ENCODE results near the gene NPTN. TPM values are rescaled to one million over a fixed set of nuclear protein-coding genes. Genes with fewer than 3 reads are reported as not detected.
A peak's percentile ranks its signal among the peaks of the same experiment; 100 is the strongest.

Gene NPTN
- 10 to 100 TPM; 31.6 to 51.0 TPM for total RNA-seq

DNA sequence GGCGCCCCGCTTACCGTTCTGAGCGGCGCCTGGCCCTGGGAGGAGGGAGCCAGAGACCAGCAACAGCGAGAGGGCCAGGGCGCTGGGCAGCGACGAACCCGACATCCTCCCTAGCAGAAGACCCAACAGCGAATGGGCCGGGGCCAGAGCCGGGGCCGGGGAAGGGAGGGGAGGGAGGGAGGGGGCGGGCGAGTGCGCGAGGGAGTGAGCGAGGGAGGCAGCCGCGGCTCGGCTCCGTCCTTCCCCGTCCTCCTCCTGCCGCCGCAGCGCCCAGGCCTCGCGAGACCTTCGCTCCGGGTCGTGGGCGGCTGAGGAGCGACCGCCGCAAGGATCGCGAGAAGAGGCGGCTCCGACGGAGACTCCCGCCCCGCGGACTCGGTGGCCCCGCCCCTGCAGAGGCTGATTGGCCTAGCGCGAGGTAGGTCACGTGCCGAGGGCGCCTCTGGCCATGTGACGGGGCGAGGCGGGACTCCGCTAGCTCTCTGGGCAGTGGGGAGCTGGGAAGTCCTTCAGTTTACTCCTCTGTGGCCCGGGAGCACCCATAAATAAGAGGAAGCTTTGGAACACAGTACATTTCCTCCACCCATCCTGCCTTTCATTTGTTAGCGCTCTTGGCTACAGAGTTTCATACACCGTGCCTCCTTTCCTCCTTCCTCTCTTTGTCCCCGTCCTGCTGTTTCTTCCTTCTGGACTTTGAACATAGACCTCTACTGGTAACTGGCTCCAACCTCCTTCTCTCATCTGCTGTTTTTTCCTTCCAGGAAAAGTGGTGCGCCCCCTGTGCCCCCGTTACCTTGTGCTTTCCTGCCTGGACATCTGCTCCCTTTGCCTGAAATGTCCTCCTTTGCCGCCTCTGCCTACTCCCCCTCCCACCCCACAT, at the start of gene NPTN:
Gene NPTN (minus strand): TSS at position 279 of the 880 bp plus-strand sequence. CDS start 174 bp downstream, at position 105.
- DNase-seq (peak; percentile 99), ATAC-seq (replicated peaks in 1 of 2) (peak; percentile 92)
- no peaks in the 10 kb centered on the region for H3K9me3 Mint-ChIP-seq
- H3K27ac Mint-ChIP-seq = peak within 1 kb of the TSS; percentile 92
- H3K4me3 Mint-ChIP-seq = peak within 1 kb of the TSS; percentile 88 to 91
- H3K27me3 Mint-ChIP-seq (ENCODE audit: low read depth) = peaks cover 21% of the 10 kb centered on the region
- H3K36me3 Mint-ChIP-seq (ENCODE audit: insufficient read depth in 2 of 2) = peaks cover 0 to 2% of the 10 kb centered on the region in 2 donors
- peaks cover 56% of the 10 kb centered on the region for H3K4me1 Mint-ChIP-seq (ENCODE audit: low read depth)

DNA sequence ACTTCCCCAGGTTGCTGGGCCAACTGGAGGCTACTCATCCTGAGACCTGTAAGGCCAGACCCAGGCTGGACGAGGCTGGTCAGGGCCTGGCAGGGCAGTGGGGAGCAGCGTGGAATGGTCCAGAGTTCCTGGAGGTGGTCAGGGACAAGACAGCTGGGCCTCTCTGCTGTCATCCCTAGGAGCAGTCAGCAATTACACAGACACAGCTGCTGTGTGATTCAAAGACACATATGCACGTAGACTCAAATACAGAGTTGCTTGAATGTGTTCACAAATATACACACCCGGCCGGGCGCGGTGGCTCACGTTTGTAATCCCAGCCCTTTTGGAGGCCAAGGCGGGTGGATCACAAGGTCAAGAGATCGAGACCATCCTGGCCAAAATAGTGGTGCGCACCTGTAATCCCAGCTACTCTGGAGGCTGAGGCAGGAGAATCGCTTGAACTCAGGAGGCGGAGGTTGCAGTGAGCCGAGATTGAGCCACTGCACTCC, 49.5 kb upstream of the NPTN start:
- Mint-ChIP-seq H3K27ac (no peak overlapping the region), H3K4me3 (peak overlapping the region in 1 of 2 donors; percentile 49), H3K9me3 (no peaks in the 10 kb centered on the region), H3K36me3 (ENCODE audit: insufficient read depth in 2 of 2) (no peaks in the 10 kb centered on the region), H3K4me1 (ENCODE audit: low read depth) (peaks cover 37% of the 10 kb centered on the region), H3K27me3 (ENCODE audit: low read depth) (peaks cover 66% of the 10 kb centered on the region)
- DNase-seq (no peak), ATAC-seq (replicated peaks in 1 of 2) (no peak)

DNA sequence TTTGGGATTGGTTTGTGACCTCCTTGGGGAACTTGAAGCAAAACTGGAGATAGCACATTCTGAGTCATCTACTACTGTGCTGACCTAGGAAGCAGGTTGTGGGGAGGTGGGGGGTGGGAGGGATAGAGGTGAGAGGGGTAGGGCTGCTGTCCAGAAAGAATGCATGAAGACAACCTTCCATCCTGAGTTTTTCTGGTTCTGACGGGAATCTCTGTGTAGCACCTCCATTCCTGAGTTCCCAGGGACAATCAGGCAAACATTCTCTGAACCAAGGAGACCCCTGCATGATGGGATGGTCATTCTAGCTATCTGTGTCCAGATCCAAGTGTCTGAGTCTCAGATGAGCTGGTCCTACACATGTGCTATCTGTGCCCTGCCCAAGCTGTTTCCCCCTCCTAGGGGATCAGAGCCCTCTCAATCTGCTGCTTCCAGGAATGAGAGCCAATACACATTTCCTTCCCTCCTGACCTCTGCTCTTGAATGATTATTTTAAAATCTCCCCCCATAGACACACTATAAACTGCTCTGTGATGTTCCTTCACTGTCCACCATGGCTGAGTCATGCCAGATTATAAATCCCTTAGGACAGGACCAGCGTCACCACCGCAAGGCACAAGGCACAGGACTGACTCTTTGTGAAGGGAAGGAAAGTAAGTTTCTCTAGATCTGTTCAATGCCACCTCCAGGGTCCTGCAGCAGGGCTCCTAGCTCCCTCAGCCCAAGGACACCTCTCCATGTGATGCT, 48.8 kb upstream of the NPTN start:
- H3K9me3 Mint-ChIP-seq = no peaks in the 10 kb centered on the region
- H3K4me1 Mint-ChIP-seq (ENCODE audit: low read depth) = peaks cover 37% of the 10 kb centered on the region
- no peaks in the 10 kb centered on the region for H3K36me3 Mint-ChIP-seq (ENCODE audit: insufficient read depth in 2 of 2)
- ATAC-seq (replicated peaks in 1 of 2) (no peak), DNase-seq (no peak)
- H3K27ac Mint-ChIP-seq = no peak overlapping the region
- peaks cover 64% of the 10 kb centered on the region for H3K27me3 Mint-ChIP-seq (ENCODE audit: low read depth)
- no peak overlapping the region for H3K4me3 Mint-ChIP-seq

DNA sequence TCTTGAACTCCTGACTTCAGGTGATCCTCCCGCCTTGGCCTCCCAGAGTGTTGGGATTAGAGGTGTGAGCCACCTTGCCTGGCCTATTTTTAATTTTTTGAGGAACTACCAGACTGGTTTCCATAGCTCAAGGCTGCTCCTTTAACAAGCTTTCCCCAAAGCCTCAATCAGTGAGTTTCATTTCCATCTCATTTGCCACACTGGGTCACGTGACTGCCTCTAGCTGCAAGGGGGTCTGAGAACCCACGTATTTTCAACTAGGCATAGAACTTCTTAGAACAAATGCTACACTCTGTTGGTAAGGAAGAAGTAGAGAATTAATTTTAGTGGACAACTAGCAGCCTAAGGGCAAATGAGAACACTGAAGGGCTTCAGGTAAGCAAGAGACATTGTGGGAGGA, 47.9 kb upstream of the NPTN start:
- Mint-ChIP-seq H3K27me3 (ENCODE audit: low read depth) (peaks cover 57% of the 10 kb centered on the region), H3K27ac (no peak overlapping the region), H3K36me3 (ENCODE audit: insufficient read depth in 2 of 2) (no peaks in the 10 kb centered on the region), H3K4me1 (ENCODE audit: low read depth) (peaks cover 37% of the 10 kb centered on the region), H3K9me3 (no peaks in the 10 kb centered on the region), H3K4me3 (no peak overlapping the region)
- DNase-seq = no peak
- ATAC-seq (replicated peaks in 1 of 2) = no peak

DNA sequence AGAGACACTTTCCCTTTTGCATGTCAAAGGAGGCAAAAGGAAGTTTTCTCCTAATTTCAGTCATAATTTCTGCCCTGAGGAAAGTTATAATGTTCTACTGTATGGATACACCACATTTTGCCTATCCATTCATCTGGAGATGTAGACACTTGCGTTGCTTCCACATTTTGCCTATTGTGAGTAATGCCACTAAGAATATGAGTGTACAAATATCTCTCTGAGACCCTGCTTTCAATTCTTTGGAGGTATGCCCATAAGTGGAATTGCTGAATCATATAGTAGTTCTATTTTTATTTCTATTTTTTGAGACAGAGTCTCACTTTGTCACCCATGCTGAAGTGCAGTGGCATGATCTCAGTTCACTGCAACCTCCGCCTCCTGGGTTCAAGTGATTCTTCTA, 47.4 kb upstream of the NPTN start:
- DNase-seq (no peak), ATAC-seq (replicated peaks in 1 of 2) (peak; percentile 14 to 55)
- Mint-ChIP-seq H3K4me3 (no peak overlapping the region), H3K27ac (no peak overlapping the region), H3K36me3 (ENCODE audit: insufficient read depth in 2 of 2) (no peaks in the 10 kb centered on the region), H3K9me3 (no peaks in the 10 kb centered on the region), H3K4me1 (ENCODE audit: low read depth) (peaks cover 37% of the 10 kb centered on the region), H3K27me3 (ENCODE audit: low read depth) (peaks cover 51% of the 10 kb centered on the region)

DNA sequence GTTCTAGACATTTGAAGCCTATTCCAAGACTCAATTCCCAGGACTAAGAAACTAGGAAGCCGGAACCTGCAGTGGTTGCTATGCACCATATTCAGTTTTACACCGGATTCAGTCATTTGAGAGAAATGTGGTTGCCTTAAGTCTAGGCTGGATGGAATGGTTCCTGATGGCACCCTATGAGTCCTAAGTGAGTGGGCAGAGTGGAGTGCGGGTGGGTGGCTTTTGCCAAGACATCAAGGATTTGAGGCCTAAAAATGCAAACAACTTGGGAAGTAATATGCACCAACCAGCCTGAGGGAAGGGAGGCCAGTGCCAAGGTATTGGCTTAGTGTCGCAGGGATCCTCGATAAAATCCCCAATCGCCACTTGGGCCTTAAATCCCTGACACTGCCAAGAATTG, 46.8 kb upstream of the NPTN start:
- Mint-ChIP-seq H3K27me3 (ENCODE audit: low read depth) (peaks cover 46% of the 10 kb centered on the region), H3K36me3 (ENCODE audit: insufficient read depth in 2 of 2) (no peaks in the 10 kb centered on the region), H3K4me3 (no peak overlapping the region), H3K27ac (no peak overlapping the region), H3K9me3 (no peaks in the 10 kb centered on the region), H3K4me1 (ENCODE audit: low read depth) (peaks cover 34% of the 10 kb centered on the region)
- ATAC-seq (replicated peaks in 1 of 2) (no peak), DNase-seq (no peak)

DNA sequence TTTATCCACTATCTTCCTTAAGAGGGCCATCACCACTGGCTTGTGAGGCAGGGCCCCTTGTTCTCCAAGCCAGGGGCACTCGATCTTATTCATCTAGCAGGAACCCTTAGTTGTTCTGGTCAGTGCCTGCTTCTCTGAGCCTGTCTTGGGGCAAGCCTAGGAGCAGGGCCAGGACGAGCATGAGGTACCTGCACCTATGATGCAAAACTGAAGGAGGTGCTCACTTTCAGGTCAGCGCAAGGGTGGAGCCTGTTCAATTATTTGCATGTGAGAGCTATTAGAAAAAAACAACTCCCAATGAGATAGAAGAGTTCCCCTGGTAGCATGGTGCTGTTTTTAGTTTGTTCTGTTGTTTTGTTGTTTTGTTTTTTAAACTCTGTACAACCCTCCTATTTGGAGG, 46.0 kb upstream of the NPTN start:
- H3K27ac Mint-ChIP-seq = no peak overlapping the region
- H3K4me1 Mint-ChIP-seq (ENCODE audit: low read depth) = peaks cover 31% of the 10 kb centered on the region
- ATAC-seq (replicated peaks in 1 of 2) = no peak
- DNase-seq = no peak
- no peak overlapping the region for H3K4me3 Mint-ChIP-seq
- peaks cover 43% of the 10 kb centered on the region for H3K27me3 Mint-ChIP-seq (ENCODE audit: low read depth)
- H3K36me3 Mint-ChIP-seq (ENCODE audit: insufficient read depth in 2 of 2) = no peaks in the 10 kb centered on the region
- no peaks in the 10 kb centered on the region for H3K9me3 Mint-ChIP-seq

DNA sequence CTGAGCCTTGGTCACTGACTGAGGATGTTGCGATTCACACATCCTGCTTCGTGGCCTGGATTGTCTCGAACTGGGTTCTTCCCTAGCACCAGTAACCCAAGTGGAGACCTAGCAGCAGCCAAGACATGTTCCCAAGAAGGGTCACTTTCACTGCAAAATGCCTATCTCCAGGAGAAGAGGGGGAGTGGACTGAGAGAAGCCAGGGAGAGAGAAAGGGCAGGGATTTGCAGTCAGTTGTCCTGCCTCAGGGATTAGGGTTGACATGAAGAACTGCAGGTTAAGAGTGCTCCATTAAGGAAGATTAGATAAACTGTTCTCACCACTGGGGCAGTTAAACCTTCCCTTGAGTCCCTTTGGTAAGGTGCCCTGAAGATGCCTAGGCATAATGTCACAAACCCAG, 45.3 kb upstream of the NPTN start:
- Mint-ChIP-seq H3K9me3 (no peaks in the 10 kb centered on the region), H3K36me3 (ENCODE audit: insufficient read depth in 2 of 2) (no peaks in the 10 kb centered on the region), H3K4me3 (no peak overlapping the region), H3K27me3 (ENCODE audit: low read depth) (peaks cover 43% of the 10 kb centered on the region), H3K27ac (no peak overlapping the region), H3K4me1 (ENCODE audit: low read depth) (peaks cover 27% of the 10 kb centered on the region)
- ATAC-seq (replicated peaks in 1 of 2) = no peak
- no peak for DNase-seq

DNA sequence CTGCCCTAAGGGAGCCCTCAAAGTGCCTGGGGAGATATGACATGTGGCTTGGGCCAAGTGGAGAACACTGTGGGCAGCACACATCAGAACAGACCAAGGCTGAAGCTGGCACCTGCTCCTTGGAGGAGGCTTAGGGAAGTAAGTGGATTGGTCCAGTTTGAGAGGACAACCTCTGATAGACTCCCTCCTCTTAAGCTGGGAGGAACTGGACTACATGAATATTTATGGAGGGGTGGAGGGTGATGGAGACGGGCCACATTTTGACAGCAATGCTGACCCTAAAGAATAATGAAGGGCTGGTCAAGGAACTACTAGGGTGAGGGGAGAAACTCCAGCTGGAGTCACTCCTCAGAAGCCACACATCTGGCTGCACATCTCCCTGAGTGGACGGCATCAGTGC, 44.5 kb upstream of the NPTN start:
- H3K4me1 Mint-ChIP-seq (ENCODE audit: low read depth) = peaks cover 19% of the 10 kb centered on the region
- H3K4me3 Mint-ChIP-seq = no peak overlapping the region
- H3K9me3 Mint-ChIP-seq = no peaks in the 10 kb centered on the region
- no peak for DNase-seq
- H3K27ac Mint-ChIP-seq = no peak overlapping the region
- H3K36me3 Mint-ChIP-seq (ENCODE audit: insufficient read depth in 2 of 2) = no peaks in the 10 kb centered on the region
- ATAC-seq (replicated peaks in 1 of 2) = no peak
- peaks cover 41% of the 10 kb centered on the region for H3K27me3 Mint-ChIP-seq (ENCODE audit: low read depth)

DNA sequence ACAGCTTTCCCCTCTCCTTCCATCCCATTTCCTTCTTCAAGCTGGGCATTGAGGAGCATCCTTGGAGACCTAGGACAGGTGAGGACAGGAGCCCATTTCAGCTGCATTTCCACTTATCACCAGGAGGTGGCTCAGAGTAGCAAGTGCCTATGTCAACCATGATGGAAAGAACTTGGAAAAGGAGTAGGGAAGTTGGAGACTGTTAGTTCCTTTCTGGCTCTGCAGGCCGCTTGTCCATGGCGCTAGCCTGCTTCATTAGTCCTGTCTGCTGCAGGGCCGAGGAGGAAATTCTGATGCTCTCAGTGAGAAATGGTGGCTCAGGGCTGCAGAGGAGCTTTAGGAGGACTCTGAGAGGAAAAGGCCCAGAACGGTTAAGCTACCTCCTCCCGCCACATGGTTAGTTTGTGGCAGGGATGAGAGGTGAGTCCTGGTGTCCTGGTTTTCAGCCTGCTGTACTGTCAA, 44.0 kb upstream of the NPTN start:
- Mint-ChIP-seq H3K27me3 (ENCODE audit: low read depth) (peaks cover 36% of the 10 kb centered on the region), H3K9me3 (no peaks in the 10 kb centered on the region), H3K27ac (no peak overlapping the region), H3K4me1 (ENCODE audit: low read depth) (peaks cover 14% of the 10 kb centered on the region), H3K36me3 (ENCODE audit: insufficient read depth in 2 of 2) (no peaks in the 10 kb centered on the region), H3K4me3 (no peak overlapping the region)
- ATAC-seq (replicated peaks in 1 of 2) = peak; percentile 57
- peak; percentile 54 to 60 for DNase-seq

DNA sequence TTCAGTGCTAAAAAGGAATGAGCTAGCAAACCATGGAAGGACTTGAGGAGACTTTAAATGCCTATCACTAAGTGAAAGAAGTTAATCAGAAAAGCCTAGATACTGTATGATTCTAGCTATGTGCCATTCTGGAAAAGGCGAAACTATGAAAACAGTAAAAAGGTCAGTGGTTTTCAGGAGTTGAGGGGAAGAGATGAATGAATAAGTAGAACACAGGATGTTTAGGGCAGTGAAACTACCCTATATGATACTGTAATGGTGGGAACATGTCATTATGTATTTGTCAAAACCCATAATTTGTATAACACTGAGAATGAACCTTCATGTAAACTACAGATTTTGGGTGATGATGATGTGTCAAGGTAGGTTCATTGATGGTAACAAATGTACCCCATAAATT, 41.4 kb upstream of the NPTN start:
- peak in 1 of 2 donors; percentile 28 for ATAC-seq (replicated peaks in 1 of 2)
- no peak overlapping the region for H3K4me3 Mint-ChIP-seq
- DNase-seq = no peak
- peaks cover 4% of the 10 kb centered on the region for H3K4me1 Mint-ChIP-seq (ENCODE audit: low read depth)
- no peaks in the 10 kb centered on the region for H3K9me3 Mint-ChIP-seq
- H3K27ac Mint-ChIP-seq = no peak overlapping the region
- H3K36me3 Mint-ChIP-seq (ENCODE audit: insufficient read depth in 2 of 2) = no peaks in the 10 kb centered on the region
- peaks cover 27% of the 10 kb centered on the region for H3K27me3 Mint-ChIP-seq (ENCODE audit: low read depth)

DNA sequence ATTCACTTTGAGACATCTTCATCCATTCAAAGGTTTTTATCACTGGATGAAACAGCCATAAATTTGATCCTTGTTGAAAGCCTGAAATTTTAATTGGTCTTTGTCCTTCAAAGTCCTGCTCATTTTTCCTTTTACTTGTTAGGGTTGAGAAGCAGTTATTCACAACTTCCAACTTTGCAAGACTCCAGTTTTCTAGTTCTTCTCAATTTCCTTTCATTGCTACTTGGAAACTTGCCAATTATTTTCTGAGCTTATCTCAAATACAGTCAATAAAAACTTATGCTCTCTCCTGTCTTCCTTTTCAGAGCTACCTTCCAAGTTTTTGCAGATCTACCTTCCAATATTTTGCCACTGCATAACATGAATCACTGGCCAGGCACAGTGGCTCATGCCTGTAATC, 27.3 kb upstream of the NPTN start:
- no peaks in the 10 kb centered on the region for H3K4me1 Mint-ChIP-seq (ENCODE audit: low read depth)
- ATAC-seq (replicated peaks in 1 of 2) = no peak
- DNase-seq = no peak
- H3K4me3 Mint-ChIP-seq = no peak overlapping the region
- peaks cover 33% of the 10 kb centered on the region for H3K27me3 Mint-ChIP-seq (ENCODE audit: low read depth)
- no peaks in the 10 kb centered on the region for H3K36me3 Mint-ChIP-seq (ENCODE audit: insufficient read depth in 2 of 2)
- no peaks in the 10 kb centered on the region for H3K9me3 Mint-ChIP-seq
- no peak overlapping the region for H3K27ac Mint-ChIP-seq

DNA sequence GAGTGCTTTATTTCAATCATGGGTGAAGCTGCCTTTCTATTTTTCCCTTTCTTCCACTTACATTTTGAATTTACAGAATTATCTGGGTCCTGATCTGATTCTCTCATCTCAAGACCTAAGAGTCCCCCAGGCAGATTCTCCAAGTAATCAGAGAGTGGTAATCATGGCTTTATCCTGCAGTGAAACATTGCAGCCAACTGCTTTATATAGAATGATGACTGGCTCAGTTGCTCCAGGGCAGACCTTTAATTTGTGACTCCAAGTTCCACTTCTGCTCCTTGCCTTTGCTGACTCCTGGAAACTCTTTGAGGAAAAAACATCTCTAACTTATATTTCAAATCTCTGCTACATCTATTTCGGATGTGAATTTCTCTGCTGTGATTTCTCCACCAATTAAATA, 25.5 kb upstream of the NPTN start:
- peaks cover 29% of the 10 kb centered on the region for H3K27me3 Mint-ChIP-seq (ENCODE audit: low read depth)
- no peak for DNase-seq
- H3K9me3 Mint-ChIP-seq = no peaks in the 10 kb centered on the region
- no peak overlapping the region for H3K27ac Mint-ChIP-seq
- no peak overlapping the region for H3K4me3 Mint-ChIP-seq
- no peak for ATAC-seq (replicated peaks in 1 of 2)
- no peaks in the 10 kb centered on the region for H3K4me1 Mint-ChIP-seq (ENCODE audit: low read depth)
- H3K36me3 Mint-ChIP-seq (ENCODE audit: insufficient read depth in 2 of 2) = no peaks in the 10 kb centered on the region
